ENCODE measurements around the gene CPT2.
A peak's percentile ranks its signal among the peaks of the same experiment; 100 is the strongest.
"Not testable (repeated sequence)": the region's sequence is repeated elsewhere in the genome, so short reads cannot be mapped to it uniquely, and the experiment has no call there.

Gene CPT2

GRCh38 chr1:53182716-53183094 is 13.9 kb upstream of the CPT2 start:
- no peak for DNase-seq

GRCh38 chr1:53183095-53183990 is 13.3 kb upstream of the CPT2 start:
- no peak for DNase-seq

GRCh38 chr1:53185955-53186297 is 10.7 kb upstream of the CPT2 start:
- DNase-seq: not testable (repeated sequence)

GRCh38 chr1:53186533-53186932 is 10.1 kb upstream of the CPT2 start:
- no peak for DNase-seq

GRCh38 chr1:53187401-53187800 is 9.2 kb upstream of the CPT2 start:
- DNase-seq: no peak

GRCh38 chr1:53188099-53188498 is 8.5 kb upstream of the CPT2 start:
- DNase-seq: no peak

- no peak for DNase-seq
Measured at GRCh38 chr1:53189061-53189460, 7.6 kb upstream of the CPT2 start.

GRCh38 chr1:53190210-53190611 is 6.4 kb upstream of the CPT2 start:
- DNase-seq: no peak

GRCh38 chr1:53195246-53196016 is 1.2 kb upstream of the CPT2 start:
- no peak for DNase-seq

GRCh38 chr1:53196017-53196484 is 573 bp upstream of the CPT2 start:
- DNase-seq: peak; percentile 58

GRCh38 chr1:53197291-53198200 is 922 bp downstream of the CPT2 start:
- DNase-seq: peak; percentile 60

GRCh38 chr1:53198241-53198651 is 1.6 kb downstream of the CPT2 start:
- peak; percentile 22 for DNase-seq

- DNase-seq: no peak
Measured at GRCh38 chr1:53203466-53203865, 6.8 kb downstream of the CPT2 start.

- not testable (repeated sequence) for DNase-seq
Measured at GRCh38 chr1:53205496-53205895, 8.9 kb downstream of the CPT2 start.

- peak; percentile 59 for DNase-seq
Measured at GRCh38 chr1:53206083-53206685, 9.6 kb downstream of the CPT2 start.

- DNase-seq: no peak
Measured at GRCh38 chr1:53206735-53207379, 10.2 kb downstream of the CPT2 start.

- DNase-seq: no peak
Measured at GRCh38 chr1:53207726-53208125, 11.1 kb downstream of the CPT2 start.

GRCh38 chr1:53210352-53210751 is 13.7 kb downstream of the CPT2 start:
- no peak for DNase-seq

- no peak for DNase-seq
Measured at GRCh38 chr1:53210954-53211353, 14.3 kb downstream of the CPT2 start.

- no peak for DNase-seq
Measured at GRCh38 chr1:53214376-53214940, 17.8 kb downstream of the CPT2 start.

GRCh38 chr1:53218201-53218600 is 21.6 kb downstream of the CPT2 start:
- no peak for DNase-seq

GRCh38 chr1:53219711-53220110 is 23.1 kb downstream of the CPT2 start:
- no peak for DNase-seq
